Measurements from ENCODE around the gene IVD.

IVD gene

GRCh38 chr15:40463886-40464545, 58.4 kb downstream of the IVD start:
- no peak for DNase-seq

DNA sequence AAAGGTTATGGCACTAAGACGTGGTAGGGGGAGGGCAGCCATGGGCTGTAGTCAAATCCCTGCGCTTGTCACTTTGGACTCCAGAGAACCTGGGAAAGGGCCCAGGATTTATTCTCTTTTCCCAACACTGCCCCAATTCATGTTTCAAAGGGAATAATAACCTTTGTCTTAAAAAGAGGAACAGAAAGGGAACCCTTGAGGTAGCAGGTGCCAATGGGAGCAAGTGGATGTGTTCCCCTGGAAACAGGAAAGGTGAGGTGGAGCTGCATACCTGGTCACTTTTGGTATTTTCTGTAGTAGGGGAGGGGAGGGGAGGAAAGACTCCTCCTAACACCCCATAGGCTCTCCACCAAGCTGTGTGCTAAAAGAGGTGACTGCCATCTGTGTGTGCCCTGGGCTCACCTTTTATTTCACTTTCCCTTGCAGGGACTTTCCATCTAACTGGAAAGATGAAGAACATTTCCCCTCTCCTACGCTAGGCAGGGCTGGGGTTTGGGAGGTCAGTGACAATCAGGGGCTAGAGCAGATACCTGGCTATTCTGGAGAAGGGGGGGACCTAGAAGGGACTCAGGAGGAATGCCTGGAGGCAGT, 59.1 kb downstream of the IVD start:
- no peak for DNase-seq

GRCh38 chr15:40465939-40466338, 60.3 kb downstream of the IVD start:
- no peak for DNase-seq

DNA sequence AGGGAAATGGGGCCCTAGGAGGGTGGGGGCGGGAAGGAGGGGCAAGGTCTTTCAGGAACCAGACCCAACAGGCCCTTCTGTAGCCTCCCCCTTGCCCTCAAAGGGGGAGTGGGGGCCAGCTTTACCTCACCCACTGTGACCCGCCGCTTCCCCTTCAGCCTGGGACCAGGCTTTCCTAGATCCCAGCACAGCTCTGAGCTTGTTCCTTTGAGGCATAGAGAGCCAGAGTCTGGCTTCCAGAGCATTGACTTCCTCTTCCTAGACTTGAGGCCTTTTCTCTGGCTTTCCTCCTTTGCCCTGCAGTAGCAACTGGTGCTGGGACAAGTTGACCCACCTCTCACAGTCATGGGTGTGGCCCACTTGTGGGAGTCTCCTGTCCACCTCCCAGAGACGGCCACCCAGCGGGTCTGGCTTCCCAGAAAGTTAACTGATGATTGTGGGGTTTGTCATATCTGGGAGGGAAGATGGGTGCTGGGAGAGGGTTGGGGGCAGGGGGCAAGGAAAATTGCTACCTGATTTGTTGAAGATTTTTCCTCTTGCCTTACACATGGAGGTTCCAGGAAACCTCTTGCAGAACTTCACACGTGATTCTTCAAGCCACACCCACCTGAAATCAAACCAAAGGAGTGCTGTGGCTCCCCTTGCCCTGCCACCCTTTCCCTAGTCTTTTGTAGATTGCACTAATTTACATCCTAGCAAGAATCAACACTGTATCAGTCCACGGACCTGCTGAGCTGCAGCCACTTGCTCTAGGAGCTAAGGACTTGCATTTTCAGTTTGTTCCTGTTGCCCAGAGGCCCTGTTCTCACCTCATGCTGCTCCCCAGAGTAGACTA, 61.0 kb downstream of the IVD start:
- no peak for DNase-seq

- DNase-seq: no peak
Measured at GRCh38 chr15:40467261-40467615, 61.6 kb downstream of the IVD start.

DNA sequence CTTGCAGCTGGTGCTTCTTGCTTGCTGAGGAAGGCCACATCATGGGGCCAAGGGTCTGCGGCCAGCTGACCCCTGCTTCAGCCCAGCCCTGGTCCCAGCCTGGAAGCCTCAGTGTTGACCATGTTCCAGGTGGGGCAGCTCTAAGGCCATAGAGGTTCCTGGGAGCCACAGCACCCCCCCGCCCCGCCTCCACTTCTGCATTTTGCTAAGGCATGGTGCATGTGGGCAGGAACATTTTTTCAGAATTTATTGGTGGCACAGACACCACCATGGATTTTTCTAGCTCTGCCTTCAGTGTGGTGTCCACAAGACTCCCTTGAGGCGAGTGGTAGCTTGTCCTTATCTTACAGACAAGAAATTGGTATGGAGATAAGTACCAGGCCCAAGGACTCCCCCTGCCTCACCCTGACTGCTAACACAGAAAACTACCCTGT, 63.3 kb downstream of the IVD start:
- no peak for DNase-seq

DNA sequence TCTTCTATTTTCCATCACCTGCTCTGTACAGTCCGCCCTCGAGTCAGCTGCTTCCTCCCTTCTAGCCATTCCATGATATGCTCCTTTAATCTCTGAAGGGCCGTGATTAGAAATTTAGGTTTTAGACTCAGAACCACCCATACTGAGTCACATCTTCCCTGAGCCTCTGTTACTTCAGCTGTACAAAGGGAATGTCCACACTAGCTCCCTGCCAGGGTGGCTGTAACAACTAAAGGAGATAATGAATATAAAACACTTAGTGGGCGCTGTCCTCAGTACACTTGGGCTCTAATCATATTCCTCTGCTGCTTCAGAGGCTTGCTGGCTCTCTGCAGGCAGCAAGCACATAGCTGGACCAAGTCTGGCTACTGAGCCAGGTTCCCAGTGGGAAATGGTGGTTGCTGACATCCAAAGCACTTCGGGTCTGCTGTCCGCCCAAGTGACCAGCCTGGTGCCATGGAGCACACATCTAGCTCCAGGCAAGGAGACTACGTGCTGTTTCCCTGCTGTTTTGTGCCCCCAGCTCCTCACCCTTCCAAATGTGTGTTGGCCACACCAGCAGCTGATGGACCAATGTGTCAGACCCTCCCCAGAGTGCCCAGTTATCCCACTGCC, 64.3 kb downstream of the IVD start:
- DNase-seq: no peak

DNA sequence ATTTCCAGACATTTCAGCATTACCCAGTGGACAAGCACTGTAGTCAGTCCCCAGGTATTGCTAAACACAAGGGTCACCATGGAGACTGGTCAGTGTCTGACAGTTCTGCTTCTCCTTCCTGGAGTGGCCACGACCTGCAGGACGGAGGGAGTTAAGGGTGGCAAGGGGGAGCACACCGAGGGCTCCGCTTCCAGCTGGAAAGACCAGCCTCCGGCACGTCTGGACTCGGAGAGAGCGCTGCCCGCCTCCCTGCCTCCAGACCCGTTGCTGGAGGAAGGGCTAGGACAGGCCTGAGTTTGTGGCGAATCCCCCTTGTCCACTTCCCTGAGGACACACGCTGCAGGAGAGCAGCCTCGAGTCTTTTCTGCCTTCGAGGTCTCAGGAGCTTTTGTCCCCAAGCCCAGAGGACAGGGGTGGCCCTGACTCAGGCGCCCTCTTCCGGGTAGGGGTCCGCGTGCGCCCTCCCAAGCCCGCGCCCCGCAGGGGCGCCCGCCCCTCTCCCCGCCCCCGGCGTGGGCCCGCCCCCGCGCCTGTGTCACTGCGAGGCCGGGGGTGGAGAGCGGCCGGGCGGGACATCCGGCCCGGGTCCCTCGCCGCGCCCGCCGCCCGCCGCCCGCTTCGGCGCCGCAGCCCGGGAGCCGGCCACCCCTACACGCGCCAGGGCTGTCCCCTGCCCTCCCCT, 65.0 kb downstream of the IVD start, which contains the start of gene CHST14:
CHST14 (plus strand) TSS at position 562 of the 682 bp plus-strand sequence. CDS start 230 bp downstream, outside the sequence.
- peak; percentile 27 for DNase-seq
